KMS-11 (cell line): ENCODE measurements around the gene WDR64.
A peak's percentile ranks its signal among the peaks of the same experiment; 100 is the strongest.

Experiments used
- H2AFZ ChIP-seq: fragments of 200-600 bp; sonication (generic); 2 replicates; pipeline ENCODE4 v1.6.1; 2016; ENCODE audit warnings: antibody characterized with exemption, mixed run types, low read depth
- H3K27ac ChIP-seq: fragments of 200-600 bp; sonication (generic); 2 replicates; pipeline ENCODE4 v1.6.1; 2016; ENCODE audit warnings: mild to moderate bottlenecking, mixed run types
- H3K27me3 ChIP-seq: fragments of 200-600 bp; sonication (generic); 2 replicates; pipeline ENCODE4 v1.6.1; 2017; ENCODE audit warnings: mild to moderate bottlenecking, low read depth, mixed run types, moderate library complexity; ENCODE audit not compliant: insufficient read depth
- H3K36me3 ChIP-seq: fragments of 200-600 bp; sonication (generic); 2 replicates; pipeline ENCODE4 v1.6.1; 2017; ENCODE audit warnings: mild to moderate bottlenecking, mixed run types; ENCODE audit not compliant: insufficient read depth
- H3K4me1 ChIP-seq: fragments of 200-600 bp; sonication (generic); 2 replicates; pipeline ENCODE4 v1.6.1; 2016; ENCODE audit warnings: mild to moderate bottlenecking, low read depth, mixed run types; ENCODE audit not compliant: poor library complexity, severe bottlenecking
- H3K4me2 ChIP-seq: fragments of 200-600 bp; sonication (generic); 2 replicates; pipeline ENCODE4 v1.7.0; 2016; ENCODE audit warnings: mild to moderate bottlenecking, mixed run types
- H3K4me3 ChIP-seq: fragments of 200-600 bp; sonication (generic); IDR thresholded peaks from 2 replicates; pipeline ENCODE4 v1.6.1; 2017; ENCODE audit warnings: low read depth, low read length, mixed read lengths; ENCODE audit not compliant: insufficient read depth
- H3K79me2 ChIP-seq: fragments of 200-600 bp; sonication (generic); 2 replicates; pipeline ENCODE4 v1.6.1; 2016; ENCODE audit warnings: low read depth, mixed run types; ENCODE audit not compliant: insufficient read depth
- H3K9ac ChIP-seq: fragments of 200-600 bp; sonication (generic); 2 replicates; pipeline ENCODE4 v1.6.1; 2016; ENCODE audit warnings: mild to moderate bottlenecking, mixed run types
- H4K20me1 ChIP-seq: fragments of 200-600 bp; sonication (generic); 2 replicates; pipeline ENCODE4 v1.6.1; 2016; ENCODE audit warnings: mild to moderate bottlenecking, mixed run types; ENCODE audit not compliant: insufficient read depth
- TF ChIP-seq, protein P1 (sequence below): fragments of 200-600 bp; sonication (generic); conservative IDR thresholded peaks from 2 replicates; pipeline ENCODE4 v1.6.1; 2017; ENCODE audit warnings: low read depth, mild to moderate bottlenecking, antibody characterized with exemption, low read length, moderate library complexity, mixed read lengths

The WDR64 gene

GRCh38 chr1:241607497-241607896, 44.6 kb upstream of the WDR64 start:
- Histone ChIP-seq H2AFZ (no peak overlapping the region), H3K27ac (no peak overlapping the region), H3K27me3 (no peaks in the 10 kb centered on the region), H3K79me2 (no peaks in the 10 kb centered on the region), H3K36me3 (no peaks in the 10 kb centered on the region), H3K4me3 (no peak overlapping the region), H3K4me1 (peaks cover 15% of the 10 kb centered on the region), H4K20me1 (no peaks in the 10 kb centered on the region), H3K9ac (no peak overlapping the region), H3K4me2 (no peak overlapping the region)
- TF ChIP-seq, protein P1, sequence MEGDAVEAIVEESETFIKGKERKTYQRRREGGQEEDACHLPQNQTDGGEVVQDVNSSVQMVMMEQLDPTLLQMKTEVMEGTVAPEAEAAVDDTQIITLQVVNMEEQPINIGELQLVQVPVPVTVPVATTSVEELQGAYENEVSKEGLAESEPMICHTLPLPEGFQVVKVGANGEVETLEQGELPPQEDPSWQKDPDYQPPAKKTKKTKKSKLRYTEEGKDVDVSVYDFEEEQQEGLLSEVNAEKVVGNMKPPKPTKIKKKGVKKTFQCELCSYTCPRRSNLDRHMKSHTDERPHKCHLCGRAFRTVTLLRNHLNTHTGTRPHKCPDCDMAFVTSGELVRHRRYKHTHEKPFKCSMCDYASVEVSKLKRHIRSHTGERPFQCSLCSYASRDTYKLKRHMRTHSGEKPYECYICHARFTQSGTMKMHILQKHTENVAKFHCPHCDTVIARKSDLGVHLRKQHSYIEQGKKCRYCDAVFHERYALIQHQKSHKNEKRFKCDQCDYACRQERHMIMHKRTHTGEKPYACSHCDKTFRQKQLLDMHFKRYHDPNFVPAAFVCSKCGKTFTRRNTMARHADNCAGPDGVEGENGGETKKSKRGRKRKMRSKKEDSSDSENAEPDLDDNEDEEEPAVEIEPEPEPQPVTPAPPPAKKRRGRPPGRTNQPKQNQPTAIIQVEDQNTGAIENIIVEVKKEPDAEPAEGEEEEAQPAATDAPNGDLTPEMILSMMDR = no peak

DNA sequence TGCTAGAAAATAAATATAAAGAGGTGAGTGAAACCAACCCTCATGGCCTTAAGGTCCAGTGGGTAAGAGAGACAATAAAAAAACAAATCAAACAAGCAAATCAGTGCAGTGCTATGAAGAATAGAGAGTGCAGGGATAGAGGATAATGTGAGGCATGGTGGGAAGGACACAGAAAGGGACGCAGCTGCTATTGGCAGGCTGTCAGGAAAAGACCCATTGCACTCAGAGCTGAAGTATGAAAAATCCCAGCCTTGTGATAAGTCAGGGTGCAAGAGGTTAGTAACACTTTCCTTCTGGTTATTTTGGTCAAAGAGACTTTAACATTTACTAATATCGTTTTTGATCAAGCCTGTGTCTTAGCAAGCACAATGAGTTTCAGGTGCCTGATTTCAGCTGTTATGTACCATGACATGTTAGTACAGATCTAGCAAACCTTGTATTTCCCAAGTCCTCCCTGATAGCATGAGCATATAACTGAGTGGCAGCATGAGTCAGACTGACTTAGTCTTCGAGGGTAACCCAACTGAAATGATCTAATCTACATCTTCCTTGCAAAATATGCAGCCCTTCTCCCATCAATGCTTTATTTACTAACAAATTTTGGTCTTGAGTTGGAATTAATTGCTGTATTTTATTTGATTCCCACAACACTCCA, 43.6 kb upstream of the WDR64 start:
- no peak overlapping the region for H3K4me2 ChIP-seq

GRCh38 chr1:241610056-241610815, 41.8 kb upstream of the WDR64 start:
- no peaks in the 10 kb centered on the region for H3K79me2 ChIP-seq
- H3K4me3 ChIP-seq = no peak overlapping the region
- no peaks in the 10 kb centered on the region for H3K36me3 ChIP-seq
- H4K20me1 ChIP-seq = no peaks in the 10 kb centered on the region
- no peak overlapping the region for H3K27ac ChIP-seq
- H3K4me2 ChIP-seq = no peak overlapping the region
- H3K4me1 ChIP-seq = peaks cover 37% of the 10 kb centered on the region
- H3K27me3 ChIP-seq = no peaks in the 10 kb centered on the region
- TF ChIP-seq, protein P1 = no peak
- no peak overlapping the region for H2AFZ ChIP-seq
- no peak overlapping the region for H3K9ac ChIP-seq

More for the DNA sequence above, 43.6 kb upstream of the WDR64 start:
- Histone ChIP-seq H3K27me3 (no peaks in the 10 kb centered on the region), H3K4me3 (no peak overlapping the region), H3K27ac (no peak overlapping the region), H3K9ac (no peak overlapping the region), H3K79me2 (no peaks in the 10 kb centered on the region), H3K4me1 (peaks cover 23% of the 10 kb centered on the region), H4K20me1 (no peaks in the 10 kb centered on the region), H3K36me3 (no peaks in the 10 kb centered on the region), H2AFZ (no peak overlapping the region)
- TF ChIP-seq, protein P1 = no peak

DNA sequence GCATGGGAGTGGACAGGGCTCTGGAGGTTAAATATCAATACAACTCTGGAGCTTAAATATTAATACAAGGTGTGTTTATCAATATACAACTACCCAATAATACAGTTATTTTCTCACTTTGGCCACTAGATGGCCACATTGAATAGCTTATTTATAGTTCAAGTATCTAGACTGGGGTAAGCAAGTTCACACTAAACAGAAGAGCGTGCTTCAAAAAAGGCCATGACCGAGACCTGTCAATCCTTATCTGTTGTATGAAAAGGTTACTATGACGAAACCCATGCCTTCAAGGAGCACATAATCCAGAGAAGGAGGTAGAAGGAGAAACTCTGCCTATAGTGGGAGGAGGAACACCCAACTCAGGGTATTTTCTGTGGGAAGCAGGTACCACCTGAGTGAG, 41.0 kb upstream of the WDR64 start:
- Histone ChIP-seq H3K79me2 (no peaks in the 10 kb centered on the region), H3K36me3 (no peaks in the 10 kb centered on the region), H2AFZ (no peak overlapping the region), H3K27me3 (no peaks in the 10 kb centered on the region), H3K4me1 (peaks cover 37% of the 10 kb centered on the region), H3K27ac (no peak overlapping the region), H3K4me3 (no peak overlapping the region), H3K9ac (no peak overlapping the region), H4K20me1 (no peaks in the 10 kb centered on the region), H3K4me2 (no peak overlapping the region)
- TF ChIP-seq, protein P1 = peak; percentile 83
